Adipocyte (in vitro differentiated cells): Measurements from ENCODE around the gene COLEC11.
A peak's percentile ranks its signal among the peaks of the same experiment; 100 is the strongest.
"Not testable (repeated sequence)": the region's sequence is repeated elsewhere in the genome, so short reads cannot be mapped to it uniquely, and the experiment has no call there.

ENCODE experiments used
- DNase-seq: peaks from one replicate; pipeline ENCODE4 v3.0.0-alpha.2; 2015; ENCODE audit warnings: low read depth
- H3K27me3 ChIP-seq: replicated peaks from 2 replicates; pipeline ENCODE4 v1.7.0; 2013; ENCODE audit warnings: mild to moderate bottlenecking, low read length, moderate library complexity; ENCODE audit not compliant: control insufficient read depth, insufficient read depth
- H3K36me3 ChIP-seq: 2 replicates; pipeline ENCODE4 v1.7.0; 2013; ENCODE audit warnings: low read length, mild to moderate bottlenecking, moderate library complexity; ENCODE audit not compliant: control insufficient read depth, insufficient read depth, severe bottlenecking
- H3K4me1 ChIP-seq: 2 replicates; pipeline ENCODE4 v1.7.0; 2013; ENCODE audit warnings: mild to moderate bottlenecking, low read length, moderate library complexity; ENCODE audit not compliant: control insufficient read depth, insufficient read depth
- H3K4me3 ChIP-seq: 2 replicates; pipeline ENCODE4 v1.7.0; 2013; ENCODE audit warnings: mild to moderate bottlenecking, low read length, moderate library complexity
- H3K9ac ChIP-seq: 2 replicates; pipeline ENCODE4 v1.7.0; 2013; ENCODE audit warnings: mild to moderate bottlenecking, low read length, moderate library complexity
- H3K9me3 ChIP-seq: 2 replicates; pipeline ENCODE4 v1.7.0; 2013; ENCODE audit warnings: mild to moderate bottlenecking, low read length, moderate library complexity; ENCODE audit not compliant: control insufficient read depth

Gene COLEC11

DNA sequence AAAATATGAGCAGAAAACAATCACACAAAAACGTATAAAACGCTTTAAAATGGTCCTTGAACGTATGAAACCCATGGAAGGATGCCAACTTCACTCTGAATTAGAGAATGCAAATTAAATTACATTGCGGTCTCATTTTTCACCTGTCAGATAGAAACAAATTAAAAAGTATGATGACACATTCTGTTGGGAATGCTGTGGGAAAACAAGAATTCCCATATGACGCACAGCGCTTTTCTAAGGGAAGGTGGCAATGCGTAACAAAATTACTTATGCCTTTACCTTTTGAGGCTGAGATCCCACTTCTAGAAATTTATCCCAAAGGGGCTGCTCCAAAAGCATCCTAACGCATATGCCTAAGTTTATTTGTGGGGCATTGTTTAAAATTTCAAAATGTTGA lies 23.6 kb upstream of the COLEC11 start:
- H3K27me3 ChIP-seq = no peaks in the 10 kb centered on the region
- peaks cover under 1% of the 10 kb centered on the region for H3K36me3 ChIP-seq
- peak; percentile 20 for DNase-seq
- H3K9ac ChIP-seq = no peak overlapping the region
- no peaks in the 10 kb centered on the region for H3K9me3 ChIP-seq
- H3K4me1 ChIP-seq = peaks cover 8% of the 10 kb centered on the region
- H3K4me3 ChIP-seq = no peak overlapping the region

GRCh38 chr2:3572620-3573019 lies 22.3 kb upstream of the COLEC11 start:
- H3K9ac ChIP-seq = peak overlapping the region; percentile 50
- H3K4me1 ChIP-seq = peaks cover 19% of the 10 kb centered on the region
- H3K36me3 ChIP-seq = peaks cover 14% of the 10 kb centered on the region
- no peak overlapping the region for H3K4me3 ChIP-seq
- H3K9me3 ChIP-seq = no peaks in the 10 kb centered on the region
- DNase-seq = no peak
- H3K27me3 ChIP-seq = no peaks in the 10 kb centered on the region

- DNase-seq = no peak
- Histone ChIP-seq H3K27me3 (no peaks in the 10 kb centered on the region), H3K4me1 (peaks cover 34% of the 10 kb centered on the region), H3K4me3 (peak overlapping the region; percentile 84), H3K9ac (peak overlapping the region; percentile 90), H3K36me3 (peaks cover 29% of the 10 kb centered on the region), H3K9me3 (no peaks in the 10 kb centered on the region)
Measured at GRCh38 chr2:3574155-3574554, 20.8 kb upstream of the COLEC11 start.

- peak; percentile 38 for DNase-seq
Measured at GRCh38 chr2:3575534-3576262, 19.2 kb upstream of the COLEC11 start.

DNA sequence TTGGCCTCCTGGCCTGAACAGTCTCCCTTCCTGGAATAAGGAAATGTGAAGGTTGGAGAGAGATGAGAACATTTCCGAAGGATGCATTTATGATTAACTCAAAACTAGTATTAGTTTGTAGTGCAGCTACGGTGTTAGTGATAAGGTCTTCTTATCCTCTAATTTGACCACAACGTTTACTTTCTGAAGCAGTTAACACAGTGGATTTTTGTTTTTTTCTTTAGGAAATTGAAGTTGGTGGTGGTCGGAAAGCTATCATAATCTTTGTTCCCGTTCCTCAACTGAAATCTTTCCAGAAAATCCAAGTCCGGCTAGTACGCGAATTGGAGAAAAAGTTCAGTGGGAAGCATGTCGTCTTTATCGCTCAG lies 18.7 kb upstream of the COLEC11 start:
- Histone ChIP-seq H3K4me3 (peak overlapping the region; percentile 84), H3K36me3 (peaks cover 50% of the 10 kb centered on the region)

More at GRCh38 chr2:3575534-3576262, 19.2 kb upstream of the COLEC11 start:
- peak overlapping the region; percentile 90 for H3K9ac ChIP-seq
- H3K4me3 ChIP-seq = peak overlapping the region; percentile 84
- no peaks in the 10 kb centered on the region for H3K27me3 ChIP-seq
- peaks cover 45% of the 10 kb centered on the region for H3K36me3 ChIP-seq
- H3K4me1 ChIP-seq = peaks cover 48% of the 10 kb centered on the region
- H3K9me3 ChIP-seq = no peaks in the 10 kb centered on the region

GRCh38 chr2:3578987-3579386 lies 15.9 kb upstream of the COLEC11 start:
- Histone ChIP-seq H3K4me1 (peaks cover 50% of the 10 kb centered on the region), H3K4me3 (peak overlapping the region; percentile 84), H3K9me3 (no peaks in the 10 kb centered on the region), H3K36me3 (peaks cover 78% of the 10 kb centered on the region), H3K27me3 (no peaks in the 10 kb centered on the region), H3K9ac (peak overlapping the region; percentile 90)
- no peak for DNase-seq

More for the DNA sequence above, 18.7 kb upstream of the COLEC11 start:
- H3K9me3 ChIP-seq, H3K27me3 ChIP-seq, DNase-seq: not testable (repeated sequence)
- peak overlapping the region; percentile 90 for H3K9ac ChIP-seq
- H3K4me1 ChIP-seq = peaks cover 48% of the 10 kb centered on the region

GRCh38 chr2:3580449-3580848 lies 14.5 kb upstream of the COLEC11 start:
- H3K4me1 ChIP-seq = peaks cover 58% of the 10 kb centered on the region
- no peak overlapping the region for H3K4me3 ChIP-seq
- H3K9me3 ChIP-seq = no peaks in the 10 kb centered on the region
- H3K9ac ChIP-seq = no peak overlapping the region
- no peaks in the 10 kb centered on the region for H3K27me3 ChIP-seq
- no peak for DNase-seq
- H3K36me3 ChIP-seq = peaks cover 82% of the 10 kb centered on the region

DNA sequence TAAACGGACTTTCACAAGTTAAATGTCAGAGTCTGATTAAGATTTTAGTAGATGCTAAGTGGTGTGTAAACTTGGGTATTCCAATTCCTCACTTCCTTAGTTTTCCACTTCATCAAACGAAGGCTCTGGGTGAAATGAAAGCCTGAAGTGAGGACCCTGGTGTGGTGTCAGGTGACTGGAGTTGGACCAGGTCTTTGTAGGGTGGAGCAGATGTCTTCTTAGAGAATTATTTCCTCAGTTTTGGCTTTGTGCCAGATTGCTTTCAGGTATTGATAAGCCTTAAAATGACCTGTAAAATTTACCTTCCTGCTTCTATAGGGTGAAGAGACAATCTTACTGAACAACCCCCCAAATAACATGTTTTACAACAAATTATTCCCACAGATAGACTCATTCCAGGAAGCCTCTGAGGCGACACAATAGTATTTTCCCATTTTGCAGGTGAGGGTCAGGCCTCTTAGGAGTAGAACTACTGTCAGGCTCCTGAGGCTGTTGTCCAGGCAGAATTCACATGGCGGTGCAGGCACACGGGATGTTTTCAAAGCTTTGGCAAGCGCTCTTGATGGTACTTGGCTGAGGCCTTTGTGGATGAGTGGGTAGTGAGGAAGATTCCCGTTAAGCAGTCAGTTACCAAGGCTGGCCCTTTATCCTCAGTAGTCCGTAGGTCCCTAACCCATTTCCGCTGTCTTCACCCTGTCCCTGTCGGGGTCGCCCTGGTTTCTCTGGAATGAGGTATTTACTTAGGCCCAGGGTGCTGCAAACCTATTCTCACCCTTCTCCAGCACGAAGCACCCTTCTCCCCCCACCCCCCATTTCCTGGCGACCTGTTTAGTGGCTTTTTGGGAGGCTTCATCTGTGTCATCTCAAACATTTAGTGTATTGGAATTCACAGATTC lies 13.3 kb upstream of the COLEC11 start:
- H3K4me1 ChIP-seq = peaks cover 65% of the 10 kb centered on the region
- no peak overlapping the region for H3K4me3 ChIP-seq
- H3K9ac ChIP-seq = peak overlapping the region; percentile 1
- H3K9me3 ChIP-seq = no peaks in the 10 kb centered on the region
- H3K36me3 ChIP-seq = peaks cover 78% of the 10 kb centered on the region
- no peaks in the 10 kb centered on the region for H3K27me3 ChIP-seq
- DNase-seq = no peak

DNA sequence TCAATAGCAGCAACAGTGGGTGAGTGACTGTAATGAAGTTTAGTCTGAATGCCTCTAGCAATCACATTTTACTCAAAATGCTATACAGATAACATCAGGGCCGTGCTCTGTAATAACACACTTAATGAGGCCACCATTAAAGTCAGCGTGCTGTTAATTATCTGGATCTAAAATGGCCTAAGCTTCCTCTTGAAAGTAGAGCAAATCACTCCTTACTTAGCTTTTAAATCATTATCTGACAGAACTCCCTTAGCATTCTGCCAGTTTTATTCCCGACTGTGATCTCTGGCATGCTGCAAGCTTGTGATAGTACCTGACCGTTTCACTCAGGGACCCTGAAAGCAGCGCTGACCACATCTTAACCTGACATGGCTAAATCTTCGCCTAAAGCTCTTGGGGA lies 10.8 kb upstream of the COLEC11 start:
- peaks cover 53% of the 10 kb centered on the region for H3K36me3 ChIP-seq
- H3K27me3 ChIP-seq = no peaks in the 10 kb centered on the region

DNA sequence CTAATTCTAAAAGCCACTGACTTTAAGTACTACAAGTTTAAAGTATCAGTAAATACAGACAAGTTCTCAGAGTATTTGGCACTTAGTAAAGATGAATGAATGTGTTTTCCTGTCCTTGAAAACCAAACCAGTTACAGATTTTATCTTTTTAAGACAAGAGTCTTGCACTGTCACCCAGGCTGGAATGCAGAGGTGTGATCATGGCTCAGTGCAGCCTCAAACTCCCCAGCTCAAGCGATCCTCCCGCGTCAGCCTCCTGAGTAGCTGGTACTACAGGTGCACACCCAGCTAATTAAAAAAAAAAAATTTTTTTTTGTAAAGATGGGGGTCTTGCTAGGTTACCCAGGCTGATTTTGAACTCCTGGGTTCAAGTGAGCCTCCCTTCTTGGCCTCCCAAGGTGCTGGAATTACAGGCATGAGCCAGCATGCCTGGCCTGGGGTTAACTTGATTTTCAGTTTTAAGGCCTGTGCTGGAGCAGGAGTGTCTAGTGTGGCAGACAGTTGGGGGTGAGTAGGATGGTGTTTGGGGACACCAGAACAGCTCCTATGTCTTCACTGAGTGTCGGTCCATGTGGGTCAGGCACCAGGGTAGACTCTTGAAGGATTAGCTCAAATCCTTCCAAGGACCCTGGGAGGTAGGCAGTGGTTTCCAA lies 10.2 kb upstream of the COLEC11 start:
- Histone ChIP-seq H3K36me3 (peaks cover 47% of the 10 kb centered on the region), H3K9ac (peak overlapping the region; percentile 86), H3K27me3 (no peaks in the 10 kb centered on the region), H3K9me3 (no peaks in the 10 kb centered on the region), H3K4me3 (peak overlapping the region; percentile 71), H3K4me1 (peaks cover 40% of the 10 kb centered on the region)
- DNase-seq = no peak

More for the DNA sequence above, 10.8 kb upstream of the COLEC11 start:
- Histone ChIP-seq H3K4me3 (no peak overlapping the region), H3K9ac (peak overlapping the region; percentile 86), H3K9me3 (no peaks in the 10 kb centered on the region), H3K4me1 (peaks cover 46% of the 10 kb centered on the region)
- no peak for DNase-seq
